ENCODE results near the gene TMC8.
"Not testable (repeated sequence)": the region's sequence is repeated elsewhere in the genome, so short reads cannot be mapped to it uniquely, and the experiment has no call there.

Gene TMC8

GRCh38 chr17:78110363-78111015, 20.1 kb upstream of the TMC8 start:
- DNase-seq = no peak

- no peak for DNase-seq
These were observed 19.4 kb upstream of the TMC8 start for GRCh38 chr17:78111016-78111726.

- no peak for DNase-seq
These were observed 18.6 kb upstream of the TMC8 start for GRCh38 chr17:78111727-78112517.

GRCh38 chr17:78112518-78113471, 17.8 kb upstream of the TMC8 start:
- DNase-seq = peak; percentile 73

- DNase-seq = no peak
These were observed 16.5 kb upstream of the TMC8 start for GRCh38 chr17:78113804-78114785.

- DNase-seq = no peak
These were observed 15.5 kb upstream of the TMC8 start for GRCh38 chr17:78114831-78115723.

- not testable (repeated sequence) for DNase-seq
These were observed 14.8 kb upstream of the TMC8 start for GRCh38 chr17:78115803-78116202.

GRCh38 chr17:78116411-78116810, 14.2 kb upstream of the TMC8 start:
- DNase-seq = no peak

- DNase-seq = no peak
These were observed 13.3 kb upstream of the TMC8 start for GRCh38 chr17:78117027-78117981.

- no peak for DNase-seq
These were observed 11.8 kb upstream of the TMC8 start for GRCh38 chr17:78118801-78119241.

- no peak for DNase-seq
These were observed 10.0 kb upstream of the TMC8 start for GRCh38 chr17:78120537-78120936.

- peak; percentile 40 for DNase-seq
These were observed 9.4 kb upstream of the TMC8 start for GRCh38 chr17:78120971-78121800.

GRCh38 chr17:78121801-78122215, 8.8 kb upstream of the TMC8 start:
- DNase-seq = no peak

GRCh38 chr17:78122216-78122930, 8.2 kb upstream of the TMC8 start:
- DNase-seq = no peak

GRCh38 chr17:78122931-78123249, 7.7 kb upstream of the TMC8 start:
- no peak for DNase-seq

- DNase-seq = no peak
These were observed 7.2 kb upstream of the TMC8 start for GRCh38 chr17:78123258-78123929.

All from CD4-positive, alpha-beta T cell treated with Interferon gamma for 1 hour (primary cell).